Endothelial cell (in vitro differentiated cells): Measurements from ENCODE around the gene KAT5. TPM values are rescaled to one million over a fixed set of nuclear protein-coding genes. Genes with fewer than 3 reads are reported as not detected.

Source experiments
- DNase-seq: peaks from one replicate; pipeline ENCODE4 v3.0.0; 2021; ENCODE audit warnings: low spot score
- H3K27ac Mint-ChIP-seq: one replicate; pipeline ENCODE4 v1.8.0; 2021; ENCODE audit warnings: mixed read lengths, inconsistent platforms; ENCODE audit not compliant: unreplicated experiment
- H3K27me3 Mint-ChIP-seq: one replicate; pipeline ENCODE4 v1.8.0; 2021; ENCODE audit warnings: mild to moderate bottlenecking, moderate library complexity, mixed read lengths, inconsistent platforms; ENCODE audit not compliant: unreplicated experiment
- H3K36me3 Mint-ChIP-seq: one replicate; pipeline ENCODE4 v1.8.0; 2021; ENCODE audit warnings: mild to moderate bottlenecking, low read depth, mixed read lengths, inconsistent platforms; ENCODE audit not compliant: unreplicated experiment
- H3K4me1 Mint-ChIP-seq: one replicate; pipeline ENCODE4 v1.8.0; 2021; ENCODE audit warnings: mild to moderate bottlenecking, mixed read lengths, inconsistent platforms; ENCODE audit not compliant: unreplicated experiment
- H3K4me3 Mint-ChIP-seq: one replicate; pipeline ENCODE4 v1.8.0; 2021; ENCODE audit warnings: mild to moderate bottlenecking, mixed read lengths, inconsistent platforms; ENCODE audit not compliant: unreplicated experiment
- H3K9me3 Mint-ChIP-seq: one replicate; pipeline ENCODE4 v1.8.0; 2021; ENCODE audit warnings: mixed read lengths, inconsistent platforms; ENCODE audit not compliant: unreplicated experiment
- long read RNA-seq: library from polyadenylated mRNA; unstranded; transcript quantifications from one replicate; pipeline ENCODE4 v2.0.0, GENCODE V29; 2020; ENCODE audit not compliant: unreplicated experiment
- total RNA-seq: library from RNA; stranded (reverse); fragmentation: NEBNext Ultra II Directional; extraction: Animal tissue kit (Norgen Biotek cat#: 25700); gene quantifications from one replicate; pipeline ENCODE4 v1.2.1, GENCODE V29; 2021; ENCODE audit not compliant: unreplicated experiment
- TF ChIP-seq, protein P1 (sequence below): fragments of 200-600 bp; sonication (generic); IDR thresholded peaks from one replicate; pipeline ENCODE4 v1.5.0; 2021; ENCODE audit warnings: antibody characterized with exemption; ENCODE audit not compliant: unreplicated experiment

Gene KAT5
- 28.2 TPM for total RNA-seq
- long read RNA-seq, partial matches to known transcripts: 3 of 18 reads
- long read RNA-seq, other reads (novel, unspliced or antisense): 6 of 18 reads

DNA sequence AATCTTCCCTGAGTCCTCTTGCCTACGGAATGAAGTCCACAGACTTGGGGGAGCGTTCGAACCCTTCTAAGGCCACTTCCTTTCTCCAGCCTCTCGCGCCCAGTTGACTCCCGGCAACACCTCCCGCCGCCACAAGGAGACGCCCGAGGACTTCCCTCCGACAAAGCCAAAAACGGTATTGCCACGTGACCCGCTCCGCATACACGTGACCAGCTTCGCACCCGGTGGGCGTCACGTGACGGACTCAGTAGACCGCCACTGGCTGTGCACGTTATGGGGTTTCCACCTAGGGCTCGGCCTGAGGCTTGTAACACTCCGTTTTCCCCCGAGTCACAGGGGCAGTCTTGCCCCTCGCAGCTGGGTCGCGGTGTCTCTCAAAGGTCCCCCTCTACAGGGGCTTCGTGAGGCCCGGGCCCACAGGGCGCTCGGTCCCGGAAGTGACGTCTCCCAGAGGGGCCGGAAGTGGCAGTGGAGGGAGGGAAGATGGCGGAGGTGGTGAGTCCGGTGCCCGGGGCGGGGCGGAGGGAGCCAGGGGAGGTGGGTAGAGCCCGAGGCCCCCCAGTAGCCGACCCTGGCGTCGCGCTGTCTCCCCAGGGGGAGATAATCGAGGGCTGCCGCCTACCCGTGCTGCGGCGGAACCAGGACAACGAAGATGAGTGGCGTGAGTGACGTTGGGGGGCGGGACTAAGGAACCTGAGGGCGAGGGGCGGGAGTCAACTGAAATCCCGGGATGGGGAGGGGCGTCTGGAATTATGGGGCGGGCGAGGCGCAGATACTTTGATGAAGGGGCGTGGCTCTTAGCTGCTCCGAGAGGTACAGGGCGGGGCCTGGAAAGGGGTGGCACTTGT is at the start of gene KAT5:
KAT5 (plus strand) TSS at position 468 of the 848 bp plus-strand sequence; CDS start at position 484, 16 bp downstream.
- peaks cover 13% of the 10 kb centered on the region for H3K27me3 Mint-ChIP-seq
- DNase-seq: peak; percentile 98
- peak within 1 kb of the TSS; percentile 99 for H3K27ac Mint-ChIP-seq
- H3K9me3 Mint-ChIP-seq: no peaks in the 10 kb centered on the region
- peaks cover 27% of the 10 kb centered on the region for H3K36me3 Mint-ChIP-seq
- TF ChIP-seq, protein P1, sequence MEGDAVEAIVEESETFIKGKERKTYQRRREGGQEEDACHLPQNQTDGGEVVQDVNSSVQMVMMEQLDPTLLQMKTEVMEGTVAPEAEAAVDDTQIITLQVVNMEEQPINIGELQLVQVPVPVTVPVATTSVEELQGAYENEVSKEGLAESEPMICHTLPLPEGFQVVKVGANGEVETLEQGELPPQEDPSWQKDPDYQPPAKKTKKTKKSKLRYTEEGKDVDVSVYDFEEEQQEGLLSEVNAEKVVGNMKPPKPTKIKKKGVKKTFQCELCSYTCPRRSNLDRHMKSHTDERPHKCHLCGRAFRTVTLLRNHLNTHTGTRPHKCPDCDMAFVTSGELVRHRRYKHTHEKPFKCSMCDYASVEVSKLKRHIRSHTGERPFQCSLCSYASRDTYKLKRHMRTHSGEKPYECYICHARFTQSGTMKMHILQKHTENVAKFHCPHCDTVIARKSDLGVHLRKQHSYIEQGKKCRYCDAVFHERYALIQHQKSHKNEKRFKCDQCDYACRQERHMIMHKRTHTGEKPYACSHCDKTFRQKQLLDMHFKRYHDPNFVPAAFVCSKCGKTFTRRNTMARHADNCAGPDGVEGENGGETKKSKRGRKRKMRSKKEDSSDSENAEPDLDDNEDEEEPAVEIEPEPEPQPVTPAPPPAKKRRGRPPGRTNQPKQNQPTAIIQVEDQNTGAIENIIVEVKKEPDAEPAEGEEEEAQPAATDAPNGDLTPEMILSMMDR: peak; percentile 97
- peaks cover 7% of the 10 kb centered on the region for H3K4me1 Mint-ChIP-seq
- H3K4me3 Mint-ChIP-seq: peak within 1 kb of the TSS; percentile 95

DNA sequence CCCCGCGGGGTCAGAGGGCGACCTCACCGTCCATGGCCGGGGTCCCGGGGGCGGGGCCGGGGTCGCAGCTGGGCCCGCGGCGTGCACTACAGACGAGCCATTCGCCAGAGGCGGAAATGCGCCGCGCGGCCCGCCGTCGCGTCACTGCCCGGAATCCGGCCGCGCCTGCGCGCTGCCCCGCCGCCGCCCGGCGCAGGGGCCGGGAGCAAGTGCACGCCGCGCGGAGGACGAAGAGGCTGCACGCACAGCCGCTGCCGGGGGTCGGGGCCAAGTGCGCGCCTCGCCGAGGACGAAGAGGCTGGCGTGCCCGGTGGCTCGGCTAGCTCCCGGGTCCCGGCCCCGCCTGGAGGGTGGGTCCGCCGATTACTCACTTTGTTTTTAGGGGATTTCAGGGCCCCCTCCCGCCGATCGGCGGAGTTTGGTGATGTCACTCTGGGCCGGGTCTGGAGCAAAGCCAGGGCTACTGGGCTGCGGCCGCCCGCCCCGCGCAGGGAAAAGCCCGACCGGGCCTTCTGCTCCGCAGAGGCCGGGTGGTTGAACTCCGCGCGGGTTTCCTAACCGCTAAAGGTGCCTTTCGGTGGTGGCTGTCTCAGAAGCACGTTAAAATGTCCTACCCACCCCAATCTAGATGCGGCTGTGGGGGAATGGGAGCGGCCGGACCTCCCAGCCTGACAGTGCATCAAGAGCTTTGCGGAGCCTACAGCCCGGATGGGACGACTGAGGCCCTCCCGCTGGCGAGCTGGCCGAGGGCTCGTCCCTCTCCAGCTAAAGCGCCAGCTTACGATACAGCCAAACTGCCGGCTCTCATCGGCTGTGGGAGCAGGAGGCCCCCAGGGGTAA is 49.0 kb upstream of the KAT5 start, which contains the start of gene RELA:
RELA (minus strand) TSS at position 118 of the 840 bp plus-strand sequence; CDS start at position 34, 84 bp downstream.
- Mint-ChIP-seq H3K4me3 (peak within 1 kb of the TSS; percentile 91), H3K36me3 (peaks cover 23% of the 10 kb centered on the region), H3K27ac (peak within 1 kb of the TSS; percentile 77), H3K27me3 (peaks cover 14% of the 10 kb centered on the region), H3K9me3 (no peaks in the 10 kb centered on the region), H3K4me1 (peaks cover 16% of the 10 kb centered on the region)
- TF ChIP-seq, protein P1: peak; percentile 26
- DNase-seq: peak; percentile 94

DNA sequence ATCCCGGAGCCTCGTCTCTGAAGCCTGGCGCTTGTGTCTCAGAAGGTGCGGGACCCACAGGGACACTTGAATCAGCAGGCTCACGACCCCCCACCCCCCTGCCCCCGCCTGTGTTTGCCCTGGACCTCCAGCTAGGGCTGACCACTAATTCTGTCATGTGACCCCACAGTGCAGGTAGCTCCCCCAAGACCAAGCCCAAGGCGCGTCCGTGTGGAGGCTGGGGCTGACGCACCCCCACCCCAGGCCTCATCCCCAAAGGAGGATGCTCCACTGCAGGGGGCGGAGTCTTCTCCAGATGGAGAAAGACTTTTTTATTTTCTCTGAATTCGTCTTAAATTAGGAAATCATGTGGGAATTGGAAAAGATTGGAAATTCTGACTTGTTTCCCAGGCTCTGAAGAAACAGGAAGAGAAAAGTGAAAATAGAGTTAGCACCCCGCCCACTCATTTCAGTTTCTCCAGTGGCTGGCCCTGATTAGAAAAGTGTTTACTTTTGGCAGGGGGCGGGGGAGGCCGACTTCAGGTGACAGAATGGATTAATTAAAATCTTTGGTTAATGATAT is 48.3 kb upstream of the KAT5 start:
- DNase-seq: peak; percentile 30
- H3K4me1 Mint-ChIP-seq: peaks cover 13% of the 10 kb centered on the region
- no peaks in the 10 kb centered on the region for H3K9me3 Mint-ChIP-seq
- peak overlapping the region; percentile 23 for H3K27ac Mint-ChIP-seq
- peaks cover 20% of the 10 kb centered on the region for H3K36me3 Mint-ChIP-seq
- peaks cover 11% of the 10 kb centered on the region for H3K27me3 Mint-ChIP-seq
- TF ChIP-seq, protein P1: no peak
- peak overlapping the region; percentile 88 for H3K4me3 Mint-ChIP-seq

DNA sequence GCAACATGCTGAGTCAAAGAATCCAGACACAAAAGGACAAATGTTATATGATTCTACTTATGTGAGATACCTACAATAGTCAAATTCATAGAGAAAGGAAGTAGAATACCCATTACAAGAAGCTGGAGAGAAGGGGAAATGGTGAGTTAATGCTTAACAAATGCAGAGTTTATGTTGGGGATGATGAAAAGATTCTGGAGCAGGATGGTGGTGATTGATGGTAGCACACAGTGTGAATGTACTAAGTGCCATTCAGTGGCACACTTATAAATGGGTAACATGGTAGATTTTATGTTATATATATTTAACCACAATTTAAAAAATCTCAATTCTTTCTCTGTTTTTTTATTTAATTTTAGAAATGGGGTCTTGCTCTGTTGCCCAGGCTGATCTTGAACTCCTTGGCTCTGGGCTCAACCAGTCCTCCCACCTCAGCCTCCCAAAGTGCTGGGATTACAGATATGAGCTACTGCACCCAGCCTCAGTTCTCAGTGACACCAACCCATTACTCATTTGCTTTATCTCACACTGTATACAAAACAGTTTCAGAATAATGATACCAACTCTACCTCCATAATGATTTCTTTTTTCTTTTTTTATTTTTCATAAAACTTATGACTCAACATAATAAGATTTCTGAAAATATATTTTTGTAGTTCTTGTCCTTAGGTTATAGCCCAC is 39.7 kb upstream of the KAT5 start:
- TF ChIP-seq, protein P1: no peak
- Mint-ChIP-seq H3K4me3 (no peak overlapping the region), H3K36me3 (no peaks in the 10 kb centered on the region), H3K9me3 (no peaks in the 10 kb centered on the region), H3K4me1 (no peaks in the 10 kb centered on the region), H3K27me3 (no peaks in the 10 kb centered on the region), H3K27ac (no peak overlapping the region)
- DNase-seq: no peak
